HepG2 (cell line): ENCODE data around the gene DPEP3. TPM values are rescaled to one million over a fixed set of nuclear protein-coding genes. Genes with fewer than 3 reads are reported as not detected.

Source experiments
- ATAC-seq: fragments of 200-7000 bp; cut with Tn5 transposase; 3 replicates; pipeline ENCODE4 v1.9.1; 2020; ENCODE audit warnings: mild to moderate bottlenecking, moderate library complexity
- BruUV-seq: library from RNA; stranded (reverse); fragments of 400-500 nt; replicated peaks from 2 replicates; lab custom pipeline; 2021; lab: Mats Ljungman, UMichigan
- CTCF ChIA-PET: fragments of 300-600 bp; formaldehyde crosslinking; extraction: SDS; loops from one replicate; lab custom pipeline; 2021; ENCODE audit warnings: low total read pairs, inconsistent platforms, low intra/inter-chr PET ratio; lab: Yijun Ruan, JAX
- POLR2A ChIA-PET: fragments of 350-600 bp; sonication (Branson Sonifier 250); formaldehyde crosslinking; loops from one replicate; lab custom pipeline; 2020; ENCODE audit warnings: antibody characterized with exemption, inconsistent platforms; lab: Yijun Ruan, JAX
- DNase-seq: peaks from one replicate; pipeline ENCODE4 v3.0.0-alpha.2; 2015; ENCODE audit warnings: low spot score
- FAIRE-seq: peaks from 3 replicates; lab custom pipeline; 2011; peaks lifted over from hg19 to GRCh38; lab: Jason Lieb, UNC
- H2AFZ ChIP-seq: one replicate; pipeline ENCODE4 v1.6.1; 2011; ENCODE audit warnings: low read length, inconsistent platforms
- H3K27ac ChIP-seq: fragments of 300-600 bp; 3 replicates; pipeline ENCODE4 v1.8.0; 2011; ENCODE audit warnings: mixed run types, mild to moderate bottlenecking, mixed read lengths, low read length, inconsistent platforms; ENCODE audit not compliant: insufficient read depth; ENCODE audit errors: extremely low read length
- H3K27me3 ChIP-seq, 2 experiments: fragments of 200-600 bp in 1 of 2; 2 replicates in 1 of 2; 3 replicates in 1 of 2; pipeline versions ENCODE4 v1.6.0 to v1.8.0; 2011; ENCODE audit warnings: low read length in 2 of 2, mild to moderate bottlenecking in 2 of 2, moderate library complexity in 2 of 2, inconsistent platforms in 1 of 2; ENCODE audit not compliant: insufficient read depth in 2 of 2, control insufficient read depth in 1 of 2
- H3K36me3 ChIP-seq, 2 experiments: fragments of 200-600 bp in 1 of 2; replicated peaks in 1 of 2; 2 replicates in 1 of 2; 3 replicates in 1 of 2; pipeline versions ENCODE4 v1.5.1 to v1.8.0; 2011; ENCODE audit warnings: low read length in 2 of 2, inconsistent platforms in 1 of 2; ENCODE audit not compliant: insufficient read depth in 2 of 2, control insufficient read depth in 1 of 2
- H3K4me1 ChIP-seq: 2 replicates; pipeline ENCODE4 v1.5.1; 2012; ENCODE audit warnings: low read length, inconsistent platforms; ENCODE audit not compliant: insufficient read depth
- H3K4me2 ChIP-seq: 2 replicates; pipeline ENCODE4 v1.6.0; 2011; ENCODE audit warnings: low read depth, low read length, inconsistent platforms
- H3K4me3 ChIP-seq, 3 experiments: fragments of 200-600 bp in 1 of 3; sonication (generic), shearing (Covaris generic) in 1 of 3; replicated peaks in 1 of 3; 2 replicates each; pipeline ENCODE4 v1.5.1; 2011 to 2016; ENCODE audit warnings: low read length in 3 of 3, inconsistent platforms in 2 of 3, low read depth in 2 of 3, mild to moderate bottlenecking in 2 of 3, control low read depth in 1 of 3, mixed read lengths in 1 of 3; ENCODE audit not compliant: insufficient read depth in 1 of 3
- H3K79me2 ChIP-seq: one replicate; pipeline ENCODE4 v1.6.1; 2011; ENCODE audit warnings: low read length, inconsistent platforms; ENCODE audit not compliant: insufficient read depth
- H3K9ac ChIP-seq: 2 replicates; pipeline ENCODE4 v1.6.0; 2011; ENCODE audit warnings: mild to moderate bottlenecking, low read depth, low read length, inconsistent platforms; ENCODE audit not compliant: insufficient read depth
- H3K9me3 ChIP-seq: 2 replicates; pipeline ENCODE4 v1.5.1; 2012; ENCODE audit warnings: mild to moderate bottlenecking, low read length
- H4K20me1 ChIP-seq: 2 replicates; pipeline ENCODE4 v1.6.0; 2011; ENCODE audit warnings: inconsistent platforms, mild to moderate bottlenecking, low read length, moderate library complexity; ENCODE audit not compliant: insufficient read depth
- AGO1 ChIP-seq: fragments of 200-400 bp; formaldehyde crosslinking; IDR thresholded peaks from 2 replicates; pipeline ENCODE4 v1.6.1; 2017; ENCODE audit warnings: mild to moderate bottlenecking, low read depth, low read length, moderate library complexity; ENCODE audit not compliant: poor library complexity, severe bottlenecking
- AGO2 ChIP-seq: fragments of 200-400 bp; formaldehyde crosslinking; optimal IDR thresholded peaks from 2 replicates; pipeline ENCODE3; 2017; ENCODE audit warnings: mild to moderate bottlenecking, low read depth, low read length, moderate library complexity
- ARNT2 ChIP-seq: sonication (generic); formaldehyde crosslinking; IDR thresholded peaks from 2 replicates; pipeline ENCODE4 v1.8.0; 2022; ENCODE audit warnings: mild to moderate bottlenecking, low read depth, missing genetic modification reagents, moderate library complexity
- KLF11 ChIP-seq: IDR thresholded peaks from 2 replicates; pipeline ENCODE4 v1.6.1; 2016; ENCODE audit warnings: missing compliant biosample characterization
- POLR2A ChIP-seq, 2 experiments: IDR thresholded peaks; 2 replicates each; pipeline ENCODE4 v1.6.1; 2011; ENCODE audit warnings: low read depth in 2 of 2, low read length in 2 of 2, mild to moderate bottlenecking in 1 of 2, moderate library complexity in 1 of 2; ENCODE audit not compliant: insufficient read depth in 1 of 2
- RBFOX2 ChIP-seq: fragments of 200-400 bp; formaldehyde crosslinking; IDR thresholded peaks from 2 replicates; pipeline ENCODE4 v1.6.1; 2017; ENCODE audit warnings: low read depth, mild to moderate bottlenecking, low read length
- WGBS: methylation state at CpG from one replicate; pipeline ENCODE4 v1.1.6; 2017; ENCODE audit warnings: low lambda C conversion rate; 5-methylcytosine and 5-hydroxymethylcytosine counted together
- in situ Hi-C: cut with HindIII; loops from 2 replicates; pipeline ENCODE4 v1.10.0; 2017; ENCODE audit warnings: low pct_unique_long_range_greater_than_20kb; ENCODE audit not compliant: extremely low pct_ligation_motif_present
- intact Hi-C: fragments of 100-400 bp; cut with micrococcal nuclease; formaldehyde crosslinking; loops from one replicate; pipeline ENCODE4 v1.10.0; 2022; ENCODE audit not compliant: unreplicated experiment
- polyA plus RNA-seq, 8 experiments: library from polyadenylated mRNA; depleted of rRNA in 3 of 8; stranded (reverse) in 7 of 8; unstranded in 1 of 8; fragments of >200 nt; fragmentation: Illumina TruSeq in 4 of 8; extraction: Trizol in 4 of 8; gene quantifications; 2 replicates each; pipeline versions ENCODE4 v1.2.1 to v1.2.3, GENCODE V29; 2011 to 2016; ENCODE audit warnings: low read depth in 4 of 8, missing spikeins in 1 of 8, mixed read lengths in 1 of 8; ENCODE audit not compliant: insufficient read depth in 1 of 8
- total RNA-seq, 5 experiments: library from RNA; depleted of rRNA; stranded (reverse); fragments of >200 nt; fragmentation: Illumina TruSeq; extraction: Trizol; gene quantifications; 2 replicates each; pipeline ENCODE4 v1.2.3, GENCODE V29; 2016; ENCODE audit warnings: low read depth in 1 of 5

The DPEP3 gene
- total and polyA plus RNA-seq, 2 of the 13 experiments (the other 11 are each of a cell fraction or from before 2014, with no cell fraction given), result not detected

- H3K79me2 ChIP-seq, result peaks cover 6% of the 10 kb centered on the region
- H2AFZ ChIP-seq, result no peak overlapping the region
- no peak overlapping the region for H3K4me3 ChIP-seq
- H3K27ac ChIP-seq, result no peak overlapping the region
- intact Hi-C loops, result no loop called here
- H3K9me3 ChIP-seq, result no peaks in the 10 kb centered on the region
- WGBS, result 96% methylated on average over 14 of the region's 17 CpGs
- DNase-seq (no peak), ATAC-seq (no peak), FAIRE-seq (no peak)
- POLR2A ChIA-PET, result interaction anchor here (1.2 to 2.4 kb wide), 3 partner anchors 13 to 37 kb away, joined by 3 to 8 read pairs (median 4); partner anchors contain the start of gene LCAT
- TF ChIP-seq KLF11 (no peak), AGO2 (peak; percentile 87), AGO1 (peak; percentile 7)
- in situ Hi-C loops, result loop anchor here (10.0 kb wide), 1 partner anchor 266 kb away; the partner anchor contains the start of genes ACD, C16orf86, ENKD1 and PARD6A
- CTCF ChIA-PET, result interaction anchor here (5.5 kb wide), 1 partner anchor 46 kb away, joined by 63 read pairs; the partner anchor contains the start of gene NRN1L
- H3K4me1 ChIP-seq, result peaks cover 19% of the 10 kb centered on the region
- H3K27me3 ChIP-seq, result no peaks in the 10 kb centered on the region; a peak in 1 of 5 replicates
- H4K20me1 ChIP-seq, result no peaks in the 10 kb centered on the region; the same call in 1 of the 2 replicates
- H3K4me2 ChIP-seq, result no peak overlapping the region
- no peak overlapping the region for H3K9ac ChIP-seq
- BruUV-seq, result no TSS peak
- H3K36me3 ChIP-seq, result peaks cover 18 to 27% of the 10 kb centered on the region in 2 experiments
These were observed 49.6 kb downstream of the DPEP3 start for GRCh38 chr16:67930678-67931211.

- Histone ChIP-seq H3K27ac (no peak overlapping the region), H3K4me1 (peaks cover 17% of the 10 kb centered on the region), H3K9ac (no peak overlapping the region), H2AFZ (no peak overlapping the region), H3K79me2 (peaks cover 4% of the 10 kb centered on the region), H3K4me2 (no peak overlapping the region), H4K20me1 (no peaks in the 10 kb centered on the region; the same call in 1 of the 2 replicates), H3K9me3 (no peaks in the 10 kb centered on the region), H3K4me3 (no peak overlapping the region), H3K36me3 (peaks cover 18 to 31% of the 10 kb centered on the region in 2 experiments), H3K27me3 (no peaks in the 10 kb centered on the region)
- no TSS peak for BruUV-seq
- peak in 1 of 2 experiments; percentile 36; a peak in 1 of 4 replicates for TF ChIP-seq POLR2A (IDR thresholded peaks at IDR 0.05; ENCODE audit: insufficient read depth in 1 of 2, low read depth in 2 of 2, low read length in 2 of 2)
- peak; percentile 76 for TF ChIP-seq AGO2
- TF ChIP-seq RBFOX2, result 0 out of 2 replicates have a peak, but pooled peaks have one; percentile 4
- TF ChIP-seq ARNT2 (CRISPR knock-in tag), result no peak
- no peak for ATAC-seq
- no peak for DNase-seq
- ChIA-PET CTCF (interaction anchor here (5.5 kb wide), 1 partner anchor 46 kb away, joined by 63 read pairs; the partner anchor contains the start of gene NRN1L), POLR2A (no interaction called here)
- intact Hi-C loops, result no loop called here
- no peak for FAIRE-seq
- in situ Hi-C loops, result loop anchor here (10.0 kb wide), 1 partner anchor 265 kb away; the partner anchor contains the start of genes ACD, C16orf86, ENKD1 and PARD6A
- WGBS, result 93% methylated on average over 11 of the region's 14 CpGs
These were observed 50.1 kb downstream of the DPEP3 start for GRCh38 chr16:67930191-67930590.
